Measurements from ENCODE around the gene CLEC11A. TPM values are rescaled to one million over a fixed set of nuclear protein-coding genes. Genes with fewer than 3 reads are reported as not detected.

Gene CLEC11A
- total and polyA plus RNA-seq, 10 of the 15 experiments (the other 5 are each of a cell fraction or from before 2014, with no cell fraction given), result not detected

DNA sequence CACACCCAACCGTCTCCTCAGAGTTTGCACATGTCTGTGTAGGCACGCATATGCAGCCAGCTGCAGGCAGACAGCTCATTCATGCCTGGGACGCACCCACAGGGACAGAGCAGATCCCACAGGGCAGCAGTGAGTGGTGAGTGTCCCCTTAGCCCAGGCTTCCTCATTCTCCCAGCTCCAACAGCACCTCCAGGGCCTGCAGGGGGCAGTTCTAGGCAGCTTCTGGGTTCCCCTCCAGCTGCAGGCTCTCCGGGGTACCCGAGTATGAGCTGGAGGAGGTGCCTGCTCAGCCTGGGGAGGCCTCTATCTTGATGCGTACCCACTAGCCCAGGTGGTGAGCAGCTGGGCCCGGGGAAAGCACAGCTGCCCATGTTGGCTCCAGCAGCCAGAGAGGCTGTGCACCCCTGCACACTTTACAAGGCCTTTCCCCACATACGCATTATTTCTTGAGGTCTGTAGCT lies 2.2 kb upstream of the CLEC11A start:
- Histone ChIP-seq H4K20me1 (ENCODE audit: control insufficient read depth, insufficient read depth) (no peaks in the 10 kb centered on the region), H3K4me2 (ENCODE audit: control insufficient read depth, insufficient read depth) (no peak overlapping the region), H3K79me2 (ENCODE audit: control insufficient read depth, insufficient read depth, low read length) (no peaks in the 10 kb centered on the region), H3K27ac (ENCODE audit: control insufficient read depth, insufficient read depth) (no peak overlapping the region), H3K9me3 (replicated peaks; ENCODE audit: control insufficient read depth, insufficient read depth, low read length) (peaks cover 1% of the 10 kb centered on the region; the same call in 2 of the 3 replicates), H3K27me3 (replicated peaks in 1 of 2; ENCODE audit: control insufficient read depth in 2 of 2, insufficient read depth in 2 of 2, low read length in 1 of 2) (peaks cover 7 to 13% of the 10 kb centered on the region in 2 experiments), H3K4me3 (no peak overlapping the region), H3K36me3 (ENCODE audit: control insufficient read depth in 2 of 2, insufficient read depth in 2 of 2, low read length in 1 of 2) (no peaks in the 10 kb centered on the region), H3K9ac (ENCODE audit: control insufficient read depth, insufficient read depth, low read length) (no peak overlapping the region), H2AFZ (ENCODE audit: control insufficient read depth, low read depth, low read length) (no peak overlapping the region), H3K4me1 (ENCODE audit: control insufficient read depth, insufficient read depth, low read length) (no peaks in the 10 kb centered on the region)
- RAD21 ChIA-PET (ENCODE audit: unreplicated experiment), result interaction anchor here (1.2 kb wide), 1 partner anchor 201 kb away, joined by 5 read pairs; no protein-coding TSS in a partner anchor
- no TSS peak for BruUV-seq (replicated peaks)
- POLR2A ChIA-PET, result no interaction called here
- ATAC-seq (no peak), FAIRE-seq (no peak), DNase-seq (ENCODE audit: low read depth, low spot score) (no peak)
- 22% methylated on average over 8 of the region's 8 CpGs for WGBS (ENCODE audit: insufficient coverage, insufficient replicate concordance, low lambda C conversion rate, missing lambda C conversion rate)
- TF ChIP-seq POLR2AphosphoS5 (IDR thresholded peaks at IDR 0.05; ENCODE audit: low read length) (no peak), RB1 (IDR thresholded peaks at IDR 0.05; ENCODE audit: borderline replicate concordance) (no peak), HDAC2 (IDR thresholded peaks at IDR 0.05) (no peak), SUZ12 (IDR thresholded peaks at IDR 0.05; ENCODE audit: unreplicated experiment) (no peak), SPI1 (IDR thresholded peaks at IDR 0.05; ENCODE audit: borderline replicate concordance, insufficient read depth, low read depth, low read length) (no peak), YBX1 (IDR thresholded peaks at IDR 0.05) (no peak), STAT1 (conservative IDR thresholded peaks at IDR 0.05) (no peak), JUND (IDR thresholded peaks at IDR 0.05; ENCODE audit: low read depth, low read length) (no peak), PML (IDR thresholded peaks at IDR 0.05; ENCODE audit: low read length) (no peak), ETV6 (conservative IDR thresholded peaks at IDR 0.05 in 1 of 2, IDR thresholded peaks at IDR 0.05 in 1 of 2; ENCODE audit: borderline replicate concordance in 1 of 2, low read depth in 1 of 2) (no peak), POLR2AphosphoS2 (IDR thresholded peaks at IDR 0.05; ENCODE audit: low read depth, low read length) (no peak), SMAD5 (IDR thresholded peaks at IDR 0.05; ENCODE audit: low read depth) (no peak), EP300 (IDR thresholded peaks at IDR 0.05; ENCODE audit: borderline replicate concordance in 1 of 2, control insufficient read depth in 1 of 2, low read depth in 2 of 2, low read length in 2 of 2) (no peak), NFIC (IDR thresholded peaks at IDR 0.05; ENCODE audit: low read depth, low read length) (no peak)
- intact Hi-C loops (cut with micrococcal nuclease; ENCODE audit: unreplicated experiment) (no loop called here), in situ Hi-C loops (cut with MboI) (no loop called here)
- CTCF ChIA-PET, result interaction anchor here (1.1 kb wide), 1 partner anchor 201 kb away, joined by 3 read pairs; no protein-coding TSS in a partner anchor
- SMC1A ChIA-PET (ENCODE audit: uncharacterized antibody, unreplicated experiment), result no interaction called here
